DMS 273 (cell line): Measurements from ENCODE around the gene MTCP1.

Source experiments
- DNase-seq: peaks from one replicate; lab custom pipeline; 2025; ENCODE audit not compliant: unreplicated experiment; lab: John Stamatoyannopoulos, UW

The MTCP1 gene

GRCh38 chrX:155054255-155054654 is 16.7 kb downstream of the MTCP1 start:
- DNase-seq, result no peak

GRCh38 chrX:155053656-155054055 is 17.3 kb downstream of the MTCP1 start:
- DNase-seq, result no peak

GRCh38 chrX:155052738-155053498 is 18.0 kb downstream of the MTCP1 start:
- no peak for DNase-seq

GRCh38 chrX:155048977-155049619 is 21.8 kb downstream of the MTCP1 start:
- DNase-seq, result peak; percentile 80

- DNase-seq, result no peak
These were observed 24.0 kb downstream of the MTCP1 start for GRCh38 chrX:155046811-155047528.

- no peak for DNase-seq
These were observed 24.7 kb downstream of the MTCP1 start for GRCh38 chrX:155046129-155046810.

GRCh38 chrX:155035688-155036087 is 35.2 kb downstream of the MTCP1 start:
- no peak for DNase-seq

- DNase-seq, result no peak
These were observed 39.3 kb downstream of the MTCP1 start for GRCh38 chrX:155031657-155032056.

- DNase-seq, result peak; percentile 20
These were observed 42.1 kb downstream of the MTCP1 start for GRCh38 chrX:155028877-155029291.

GRCh38 chrX:155028129-155028528 is 42.8 kb downstream of the MTCP1 start:
- peak; percentile 24 for DNase-seq

GRCh38 chrX:155027509-155028066 is 43.3 kb downstream of the MTCP1 start:
- peak; percentile 72 for DNase-seq

GRCh38 chrX:155026727-155027508 is 44.0 kb downstream of the MTCP1 start, which contains the start of gene FUNDC2:
Gene FUNDC2, plus strand, starts transcription at chrX:155026844. Its CDS starts 95 bp downstream, at chrX:155026939.
- peak; percentile 98 for DNase-seq

- no peak for DNase-seq
These were observed 44.6 kb downstream of the MTCP1 start for GRCh38 chrX:155026420-155026726.

GRCh38 chrX:155023907-155024833 is 46.8 kb downstream of the MTCP1 start:
- no peak for DNase-seq

- no peak for DNase-seq
These were observed 48.4 kb downstream of the MTCP1 start, which contains the start of gene F8 for GRCh38 chrX:155022585-155022984. Gene F8, minus strand, starts transcription at chrX:155022723. Its CDS starts 171 bp downstream, at chrX:155022552.

- no peak for DNase-seq
These were observed 50.3 kb downstream of the MTCP1 start for GRCh38 chrX:155020591-155020990.
